K562 treated with DMSO at 1 percent for 4 hours (cell line): Measurements from ENCODE around the gene GRK3. TPM values are rescaled to one million over a fixed set of nuclear protein-coding genes. Genes with fewer than 3 reads are reported as not detected.

ENCODE experiments used
- total RNA-seq: library from RNA; unstranded; fragments of 300-600 nt; gene quantifications from 2 replicates; pipeline ENCODE4 v1.2.3, GENCODE V29; 2022; ENCODE audit not compliant: insufficient read depth

GRK3 gene
- 3.4 and 4.3 TPM in 2 replicates for total RNA-seq

DNA sequence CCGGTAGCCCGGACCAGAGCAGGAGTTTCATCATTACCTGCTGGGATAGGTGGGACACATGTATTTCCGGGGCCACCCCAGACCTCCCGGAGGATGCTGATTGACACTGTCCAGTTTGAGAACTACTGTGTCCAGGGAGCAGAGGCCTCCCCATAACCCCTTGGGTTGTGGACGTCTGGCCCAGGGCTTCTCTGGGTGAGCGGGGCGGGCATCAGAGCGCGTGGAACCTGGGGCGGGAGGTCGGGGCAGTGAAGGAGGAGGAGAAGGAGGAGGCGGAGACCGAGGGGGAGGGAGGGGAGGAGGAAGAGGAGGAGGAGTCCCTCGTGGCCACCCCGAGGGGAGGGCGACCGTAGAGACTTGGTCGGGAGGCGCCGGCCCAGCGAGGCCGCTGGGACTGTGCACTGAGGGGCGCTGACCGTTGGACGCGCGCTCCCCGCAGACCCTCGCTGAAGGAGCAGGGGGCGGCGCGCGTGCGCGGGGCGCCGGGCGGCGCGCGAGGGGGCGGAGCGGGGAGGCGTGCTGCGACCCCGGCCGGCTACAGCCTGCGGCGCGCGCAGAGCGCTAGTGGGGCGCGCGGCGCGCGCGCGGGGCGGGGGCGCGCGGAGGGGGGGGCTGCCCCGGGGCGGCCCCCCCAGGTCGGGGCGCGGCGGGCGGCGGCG, at the start of gene GRK3:
Gene GRK3 (plus strand): TSS at position 356 of the 659 bp plus-strand sequence. CDS start 366 bp downstream, outside the sequence.

DNA sequence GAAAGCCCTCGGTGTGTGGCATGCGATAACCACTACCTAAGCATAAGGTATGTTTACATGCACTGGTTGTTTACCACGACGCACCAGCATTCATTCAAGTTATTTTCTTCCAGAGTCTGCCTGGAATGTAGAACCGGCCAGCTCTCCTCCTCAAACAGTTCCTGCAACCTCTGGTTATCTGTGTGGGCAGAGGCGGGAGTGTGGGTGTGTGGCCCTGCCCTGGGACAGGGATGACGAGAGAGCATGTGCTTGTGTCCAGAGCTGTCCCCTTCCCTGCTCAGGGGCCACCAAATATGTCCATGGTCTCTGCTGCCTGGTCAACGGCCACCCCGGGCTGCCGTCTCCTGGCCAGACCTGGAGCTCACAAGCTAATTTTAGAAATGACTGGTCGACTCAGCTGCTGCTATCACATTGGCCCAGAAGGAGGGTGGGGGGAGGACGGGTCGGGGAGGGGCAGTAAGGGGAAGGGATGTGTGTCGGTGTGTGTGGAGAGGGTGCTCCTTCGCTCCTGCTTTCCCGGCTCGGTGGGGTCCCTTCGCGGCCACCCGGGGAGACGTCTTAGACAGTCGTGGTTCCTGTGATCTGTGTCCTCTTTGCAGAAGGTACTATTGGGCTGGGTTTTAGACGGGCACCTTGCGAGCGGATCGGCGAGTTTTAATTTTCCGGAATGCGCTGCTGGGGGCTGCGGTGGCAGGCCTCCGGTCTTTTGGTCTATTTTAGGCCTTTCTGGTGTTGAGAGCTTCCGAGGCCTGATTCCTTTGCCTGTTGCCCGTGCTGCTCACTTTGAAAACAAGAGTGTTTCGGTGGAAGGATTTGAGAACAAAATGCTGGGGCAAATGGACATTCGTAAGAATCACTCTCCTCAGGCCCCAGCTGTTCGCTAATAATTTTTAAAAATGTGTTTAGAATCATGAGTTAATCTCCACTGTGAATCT, 177.5 kb downstream of the GRK3 start, which contains the start of gene MYO18B:
Gene MYO18B (plus strand): TSS at position 497 of the 935 bp plus-strand sequence. CDS start 18,905 bp downstream, outside the sequence.

Other genes starting within 250 kb of the GRK3 start
- gene MYO18B, start 177.5 kb downstream of the GRK3 start, total RNA-seq = 15.5 and 18.5 TPM in 2 replicates